ENCODE results near the gene MYCL. TPM values are rescaled to one million over a fixed set of nuclear protein-coding genes. Genes with fewer than 3 reads are reported as not detected.

Gene MYCL
- total and polyA plus RNA-seq, 10 donors = 0.90 to 7.3 (median 4.4) TPM

- intact Hi-C loops (cut with DNase I; ENCODE audit: low total_unique reads) = no loop called here
- no peak for TF ChIP-seq POLR2AphosphoS5 (IDR thresholded peaks at IDR 0.05)
- TF ChIP-seq POLR2A (IDR thresholded peaks at IDR 0.05) = no peak
- TF ChIP-seq CTCF (IDR thresholded peaks at IDR 0.05 in 8 of 11, conservative IDR thresholded peaks at IDR 0.05 in 3 of 11) = no peak
- H3K27me3 ChIP-seq (replicated peaks in 1 of 7) = peaks cover 0 to 9% (median 0%) of the 10 kb centered on the region in 7 donors
- no peaks in the 10 kb centered on the region for H3K36me3 ChIP-seq
- H3K9me3 ChIP-seq = no peaks in the 10 kb centered on the region
- H3K4me3 ChIP-seq = no peak overlapping the region
- H3K4me1 ChIP-seq = no peaks in the 10 kb centered on the region
- H3K27ac ChIP-seq = no peak overlapping the region
- WGBS, 5 donors = 46 to 75% (median 64%) methylated on average over 4 of the region's 4 CpGs
- no peak for DNase-seq
Measured at GRCh38 chr1:39946216-39946615, 44.5 kb upstream of the MYCL start.

GRCh38 chr1:39944410-39945112 is 42.8 kb upstream of the MYCL start:
- no peaks in the 10 kb centered on the region for H3K36me3 ChIP-seq
- H3K27ac ChIP-seq = no peak overlapping the region
- H3K4me3 ChIP-seq = no peak overlapping the region
- no peaks in the 10 kb centered on the region for H3K9me3 ChIP-seq
- DNase-seq = no peak
- TF ChIP-seq POLR2AphosphoS5 (IDR thresholded peaks at IDR 0.05) (no peak), CTCF (IDR thresholded peaks at IDR 0.05 in 8 of 11, conservative IDR thresholded peaks at IDR 0.05 in 3 of 11) (no peak), POLR2A (IDR thresholded peaks at IDR 0.05) (no peak)
- peaks cover 0 to 9% (median 0%) of the 10 kb centered on the region in 7 donors for H3K27me3 ChIP-seq (replicated peaks in 1 of 7)
- intact Hi-C loops (cut with DNase I; ENCODE audit: low total_unique reads) = no loop called here
- peaks cover 0 to 15% (median 0%) of the 10 kb centered on the region in 6 donors for H3K4me1 ChIP-seq
- WGBS, 5 donors = 44 to 51% (median 48%) methylated on average over 8 of the region's 8 CpGs

GRCh38 chr1:39943471-39944290 is 42.0 kb upstream of the MYCL start:
- no peak for DNase-seq
- no peaks in the 10 kb centered on the region for H3K9me3 ChIP-seq
- WGBS, 5 donors = 87 to 97% (median 88%) methylated on average over 14 of the region's 14 CpGs
- H3K4me3 ChIP-seq = no peak overlapping the region
- no peak for TF ChIP-seq POLR2A (IDR thresholded peaks at IDR 0.05)
- TF ChIP-seq POLR2AphosphoS5 (IDR thresholded peaks at IDR 0.05) = no peak
- no peak for TF ChIP-seq CTCF (IDR thresholded peaks at IDR 0.05 in 8 of 11, conservative IDR thresholded peaks at IDR 0.05 in 3 of 11)
- no peaks in the 10 kb centered on the region for H3K36me3 ChIP-seq
- peaks cover 0 to 15% (median 0%) of the 10 kb centered on the region in 6 donors for H3K4me1 ChIP-seq
- H3K27ac ChIP-seq = no peak overlapping the region
- peaks cover 0 to 9% (median 0%) of the 10 kb centered on the region in 7 donors for H3K27me3 ChIP-seq (replicated peaks in 1 of 7)
- intact Hi-C loops (cut with DNase I; ENCODE audit: low total_unique reads) = no loop called here

Data from spleen (tissue), 11 donors.